Heart left ventricle (tissue), 16 donors: ENCODE measurements around the gene FGF8. TPM values are rescaled to one million over a fixed set of nuclear protein-coding genes. Genes with fewer than 3 reads are reported as not detected.

Experiments used
- ATAC-seq, 4 donors: fragments of 200-7000 bp; cut with Tn5 transposase; one replicate each; pipeline ENCODE4 v1.9.1; 2020 to 2022; ENCODE audit warnings: moderate library complexity in 4 of 4, mild to moderate bottlenecking in 3 of 4, moderate number of reproducible peaks in 1 of 4
- DNase-seq, 5 donors: peaks; one replicate each; pipeline ENCODE4 v3.0.0-alpha.2; 2020
- H3K27ac ChIP-seq, 12 donors: fragments of 200-600 bp; sonication (generic) in 4 of 12; one replicate each; pipeline versions ENCODE4 v1.5.0 to v1.8.0; 2016 to 2022; ENCODE audit warnings: mild to moderate bottlenecking in 2 of 12
- H3K27me3 ChIP-seq, 9 donors: fragments of 200-600 bp; sonication (generic) in 2 of 9; one replicate each; pipeline versions ENCODE4 v1.5.1 to v1.8.0; 2016 to 2022; ENCODE audit warnings: mild to moderate bottlenecking in 3 of 9
- H3K36me3 ChIP-seq, 9 donors: fragments of 200-600 bp; sonication (generic) in 2 of 9; one replicate each; pipeline versions ENCODE4 v1.5.0 to v1.8.0; 2018 to 2022; ENCODE audit warnings: mild to moderate bottlenecking in 2 of 9
- H3K4me1 ChIP-seq, 12 donors: fragments of 200-600 bp; sonication (generic) in 4 of 12; one replicate each; pipeline versions ENCODE4 v1.5.0 to v1.8.0; 2016 to 2022; ENCODE audit warnings: mild to moderate bottlenecking in 3 of 12
- H3K4me3 ChIP-seq, 12 donors: fragments of 200-600 bp; sonication (generic) in 4 of 12; one replicate each; pipeline versions ENCODE4 v1.5.0 to v1.8.0; 2017 to 2022; ENCODE audit warnings: mild to moderate bottlenecking in 9 of 12, moderate library complexity in 4 of 12
- H3K9me3 ChIP-seq, 12 donors: fragments of 200-600 bp; sonication (generic) in 4 of 12; one replicate each; pipeline versions ENCODE4 v1.5.0 to v1.8.0; 2016 to 2022; ENCODE audit warnings: mild to moderate bottlenecking in 1 of 12
- POLR2A ChIP-seq, 2 donors: fragments of 450-650 bp; IDR thresholded peaks; one replicate each; pipeline ENCODE4 v1.6.1; 2017; ENCODE audit warnings: antibody characterized with exemption in 2 of 2, mild to moderate bottlenecking in 2 of 2, moderate library complexity in 2 of 2
- WGBS, 4 donors: extraction: QIAGEN DNeasy Blood & Tissue Kit in 2 of 4; methylation state at CpG; one replicate each; pipeline versions ENCODE4 v1.1.5 to v1.1.7; 2013 to 2018; 5-methylcytosine and 5-hydroxymethylcytosine counted together
- intact Hi-C, 10 donors: fragments of 100-400 bp; cut with DNase I; formaldehyde crosslinking; loops; one replicate each; pipeline versions ENCODE4 v1.11.1 to v1.14.2; 2022
- polyA plus RNA-seq, 2 donors: library from polyadenylated mRNA; stranded (reverse); fragments of 200-250 nt; gene quantifications; one replicate each; pipeline ENCODE4 v1.2.3, GENCODE V29; 2013
- total RNA-seq, 9 donors: library from RNA; depleted of rRNA in 2 of 9; stranded (reverse); fragments of >200 nt in 2 of 9; fragmentation: NEBNext Ultra II Directional in 3 of 9; extraction: Animal tissue kit (Norgen Biotek cat#: 25700) in 3 of 9; gene quantifications; one replicate each; pipeline versions ENCODE4 v1.1.0 to v1.2.4, GENCODE V29; 2016 to 2023
- TF ChIP-seq, protein P1 (sequence below), 12 donors: fragments of 200-600 bp; sonication (generic) in 4 of 12; IDR thresholded peaks; one replicate each; pipeline versions ENCODE4 v1.5.0 to v1.8.0; 2018 to 2022; ENCODE audit warnings: antibody characterized with exemption in 12 of 12, mild to moderate bottlenecking in 5 of 12
- donor health status: ischemic (EF 13 %, LVEDD 7.1; RV severe dilation, severe dysfunction).
- donor health status: healthy with polysubstance abuse.
- donor health status: DM: no; HTN: yes; CAD: no.
- donor health status: DM: no; HTN: no; CAD: no.
- donor health status: ischemic (EF 25% LVEDD 6.9; RV normal size, moderate dysfunction).
- donor health status: ischemic (EF 25% LVEDD 5.7; RV mildly dilated, moderate dysfunction).
- donor health status: healthy.
- donor health status: DM: yes; HTN: yes; CAD: no.
- donor health status: ischemic (EF 35%, LVEDD 5.7; RV mildly dilated, moderate dysfunction).
- donor health status: nonischemic (EF 11% LVEDD 7.7; RV severe dilation, severe dysfunction).
- donor health status: DM: yes; HTN: yes; CAD: no.
- donor health status: PGD.
- donor health status: ischemic (EF 29% LVEDD 5.4; RV normal size, mild dysfunction).
- donor health status: nonischemic (EF 23%, LVEDD 6.1; RV moderate dilation, normal function).

The FGF8 gene
- total and polyA plus RNA-seq, 11 donors = not detected

DNA sequence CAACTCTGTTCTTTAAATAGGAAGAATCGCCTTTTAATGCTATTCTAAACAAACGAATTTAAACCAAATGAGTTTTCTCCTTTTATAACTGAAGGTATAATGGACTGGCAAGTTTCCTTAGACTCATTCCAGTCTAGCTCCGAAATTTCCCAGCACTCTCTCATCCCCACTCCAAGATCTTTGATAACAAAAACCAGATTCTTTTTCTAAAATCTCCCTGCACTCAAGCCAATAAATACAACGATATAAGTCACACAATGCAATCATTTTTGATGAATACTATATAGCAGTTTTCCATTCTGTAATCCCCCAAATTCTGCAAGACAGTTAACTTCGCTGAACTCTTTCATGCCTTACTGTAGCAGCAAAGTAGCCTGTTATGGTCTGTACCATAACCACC is 40.5 kb upstream of the FGF8 start:
- Histone ChIP-seq H3K9me3 (no peaks in the 10 kb centered on the region), H3K4me1 (peaks cover 0 to 53% (median 38%) of the 10 kb centered on the region in 12 donors), H3K36me3 (peaks cover 0 to 22% (median 20%) of the 10 kb centered on the region in 9 donors), H3K4me3 (peak overlapping the region; percentile 70 to 100 (median 96)), H3K27ac (peak overlapping the region in 10 of 12 donors; percentile 16 to 99 (median 94)), H3K27me3 (no peaks in the 10 kb centered on the region)
- 0 to 2% (median 1%) methylated on average over 5 of the region's 5 CpGs for WGBS, 4 donors
- TF ChIP-seq, protein P1, sequence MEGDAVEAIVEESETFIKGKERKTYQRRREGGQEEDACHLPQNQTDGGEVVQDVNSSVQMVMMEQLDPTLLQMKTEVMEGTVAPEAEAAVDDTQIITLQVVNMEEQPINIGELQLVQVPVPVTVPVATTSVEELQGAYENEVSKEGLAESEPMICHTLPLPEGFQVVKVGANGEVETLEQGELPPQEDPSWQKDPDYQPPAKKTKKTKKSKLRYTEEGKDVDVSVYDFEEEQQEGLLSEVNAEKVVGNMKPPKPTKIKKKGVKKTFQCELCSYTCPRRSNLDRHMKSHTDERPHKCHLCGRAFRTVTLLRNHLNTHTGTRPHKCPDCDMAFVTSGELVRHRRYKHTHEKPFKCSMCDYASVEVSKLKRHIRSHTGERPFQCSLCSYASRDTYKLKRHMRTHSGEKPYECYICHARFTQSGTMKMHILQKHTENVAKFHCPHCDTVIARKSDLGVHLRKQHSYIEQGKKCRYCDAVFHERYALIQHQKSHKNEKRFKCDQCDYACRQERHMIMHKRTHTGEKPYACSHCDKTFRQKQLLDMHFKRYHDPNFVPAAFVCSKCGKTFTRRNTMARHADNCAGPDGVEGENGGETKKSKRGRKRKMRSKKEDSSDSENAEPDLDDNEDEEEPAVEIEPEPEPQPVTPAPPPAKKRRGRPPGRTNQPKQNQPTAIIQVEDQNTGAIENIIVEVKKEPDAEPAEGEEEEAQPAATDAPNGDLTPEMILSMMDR (IDR thresholded peaks at IDR 0.05) = no peak
- no peak for TF ChIP-seq POLR2A (IDR thresholded peaks at IDR 0.05)
- DNase-seq (no peak), ATAC-seq (no peak)
- intact Hi-C loops = loop anchor here in 1 of 10 donors (5.0 kb wide), 1 partner anchor 34 kb away; the partner anchor contains the start of gene NPM3

DNA sequence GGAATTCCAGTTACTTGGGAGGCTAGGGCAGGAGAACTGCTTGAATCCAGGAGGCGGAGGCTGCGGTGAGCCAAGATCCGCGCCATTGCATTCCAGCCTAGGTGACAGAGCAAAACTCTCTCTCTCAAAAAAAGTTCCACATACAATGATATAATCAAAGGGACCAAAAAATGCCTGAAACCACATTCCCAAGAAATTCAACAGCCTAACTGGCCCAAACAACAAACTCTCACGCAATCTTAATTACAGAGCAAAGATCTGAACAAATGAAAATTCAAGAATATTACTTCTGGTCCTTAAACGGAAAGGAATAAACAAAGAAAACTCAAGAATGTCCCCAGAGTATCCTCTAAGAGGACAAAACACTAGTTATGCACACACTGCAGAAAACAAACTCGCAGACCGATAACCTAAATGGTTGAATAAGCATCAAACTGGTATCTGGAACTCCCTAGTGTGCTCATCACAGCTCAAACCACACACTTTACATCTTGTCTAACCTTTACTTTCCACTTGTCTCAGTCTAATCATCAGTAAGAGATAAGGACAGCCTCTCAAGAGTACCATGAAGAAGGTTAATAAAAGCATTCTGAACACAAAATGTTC is 38.7 kb upstream of the FGF8 start:
- no peak for DNase-seq
- Histone ChIP-seq H3K4me3 (peak overlapping the region in 11 of 12 donors; percentile 3 to 100 (median 93)), H3K4me1 (peaks cover 0 to 61% (median 44%) of the 10 kb centered on the region in 12 donors), H3K9me3 (no peaks in the 10 kb centered on the region), H3K27ac (peak overlapping the region in 8 of 12 donors; percentile 3 to 92 (median 22)), H3K36me3 (peaks cover 0 to 40% (median 38%) of the 10 kb centered on the region in 9 donors), H3K27me3 (no peaks in the 10 kb centered on the region)
- 50 to 62% (median 55%) methylated on average over 8 of the region's 8 CpGs for WGBS, 4 donors
- intact Hi-C loops = loop anchor here in 1 of 10 donors (5.0 kb wide), 1 partner anchor 32 kb away; the partner anchor contains the start of gene NPM3
- TF ChIP-seq POLR2A (IDR thresholded peaks at IDR 0.05) = no peak
- TF ChIP-seq, protein P1 (IDR thresholded peaks at IDR 0.05) = no peak
- ATAC-seq = no peak

DNA sequence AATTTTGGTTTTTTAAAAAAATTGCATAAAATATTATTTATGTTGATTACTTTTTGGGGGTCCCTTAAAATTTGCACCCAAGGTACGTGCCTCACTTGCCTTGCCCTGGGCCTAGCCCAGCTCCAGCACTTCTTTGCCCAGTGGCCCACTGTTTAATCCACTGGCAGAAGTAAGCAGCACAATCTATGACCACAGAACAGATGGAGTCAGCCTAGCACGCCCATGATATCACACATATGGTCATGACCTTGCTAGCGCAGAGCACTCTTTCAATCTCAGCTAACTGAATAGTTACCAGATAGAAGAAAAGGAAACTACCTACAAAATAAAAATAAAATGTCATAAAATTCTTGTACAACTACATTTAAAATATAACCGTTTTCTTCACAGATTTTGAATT is 36.7 kb upstream of the FGF8 start:
- TF ChIP-seq, protein P1 (IDR thresholded peaks at IDR 0.05) = no peak
- TF ChIP-seq POLR2A (IDR thresholded peaks at IDR 0.05) = no peak
- Histone ChIP-seq H3K36me3 (peaks cover 0 to 60% (median 57%) of the 10 kb centered on the region in 9 donors), H3K9me3 (no peaks in the 10 kb centered on the region), H3K27ac (peak overlapping the region in 1 of 12 donors; percentile 22), H3K27me3 (no peaks in the 10 kb centered on the region), H3K4me3 (no peak overlapping the region), H3K4me1 (peaks cover 0 to 52% (median 36%) of the 10 kb centered on the region in 12 donors)
- intact Hi-C loops = no loop called here
- DNase-seq (no peak), ATAC-seq (peak; percentile 35 to 60 (median 55))
- WGBS, 4 donors = 56 to 69% (median 62%) methylated on average over 4 of the region's 4 CpGs

DNA sequence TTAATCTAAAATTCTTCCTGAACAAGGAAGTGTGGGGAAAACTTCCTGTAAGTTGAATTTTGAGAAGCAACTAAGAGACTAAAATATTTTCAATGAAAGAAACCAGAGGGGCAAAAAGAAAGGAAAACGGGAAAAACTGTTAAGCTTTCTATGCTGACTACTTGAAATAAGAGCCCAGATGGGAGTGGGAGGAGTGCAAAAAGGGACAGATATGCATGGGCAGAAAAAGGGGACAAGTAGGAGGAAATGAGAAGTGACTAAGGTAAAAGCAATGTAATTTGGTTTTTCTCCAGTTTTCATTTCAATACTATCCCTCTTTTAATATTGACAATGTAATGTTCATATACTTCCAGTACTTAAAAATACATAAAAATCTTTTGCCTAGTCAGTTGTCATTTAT is 31.2 kb upstream of the FGF8 start:
- DNase-seq (no peak), ATAC-seq (no peak)
- Histone ChIP-seq H3K36me3 (peaks cover 0 to 100% (median 99%) of the 10 kb centered on the region in 9 donors), H3K4me3 (no peak overlapping the region), H3K9me3 (no peaks in the 10 kb centered on the region), H3K27ac (no peak overlapping the region), H3K4me1 (peaks cover 0 to 23% (median 6%) of the 10 kb centered on the region in 12 donors), H3K27me3 (no peaks in the 10 kb centered on the region)
- intact Hi-C loops = no loop called here
- WGBS, 4 donors = 83 to 85% (median 83%) methylated on average over 1 of the region's 1 CpG
- no peak for TF ChIP-seq POLR2A (IDR thresholded peaks at IDR 0.05)
- TF ChIP-seq, protein P1 (IDR thresholded peaks at IDR 0.05) = no peak
